IMR-90 (cell line): Measurements from ENCODE around the gene MTCL3.

ENCODE experiments used
- ATAC-seq: fragments of 200-7000 bp; cut with Tn5 transposase; 2 replicates; pipeline ENCODE4 v1.9.1; 2020; ENCODE audit warnings: low read depth, mild to moderate bottlenecking, moderate library complexity
- BruUV-seq: library from RNA; stranded (reverse); fragments of 400-500 nt; replicated peaks from 2 replicates; lab custom pipeline; 2021; lab: Mats Ljungman, UMichigan
- CTCF ChIA-PET: fragments of 300-600 bp; formaldehyde crosslinking; extraction: SDS; loops from one replicate; lab custom pipeline; 2021; ENCODE audit warnings: antibody characterized with exemption; lab: Yijun Ruan, JAX
- POLR2A ChIA-PET: fragments of 300-600 bp; sonication (Branson Sonifier 250); formaldehyde crosslinking; loops from one replicate; lab custom pipeline; 2022; ENCODE audit warnings: antibody characterized with exemption; ENCODE audit not compliant: unreplicated experiment; lab: Charles Lee
- DNase-seq: peaks from one replicate; pipeline ENCODE4 v3.0.0; 2013
- H2AFZ ChIP-seq: replicated peaks from 2 replicates; pipeline ENCODE3; 2013; ENCODE audit warnings: low read length, mild to moderate bottlenecking; ENCODE audit not compliant: poor library complexity
- H2AK5ac ChIP-seq: 2 replicates; pipeline ENCODE4 v1.6.1; 2013; ENCODE audit warnings: low read depth, low read length, inconsistent platforms
- H2AK9ac ChIP-seq: replicated peaks from 2 replicates; pipeline ENCODE3; 2013; ENCODE audit warnings: mild to moderate bottlenecking, low read depth, low read length, moderate library complexity; ENCODE audit not compliant: poor library complexity
- H2BK120ac ChIP-seq: 2 replicates; pipeline ENCODE4 v1.6.1; 2013; ENCODE audit warnings: low read depth, low read length, inconsistent platforms
- H2BK15ac ChIP-seq: 3 replicates; pipeline ENCODE4 v1.6.1; 2013; ENCODE audit warnings: low read depth, low read length, inconsistent platforms
- H2BK20ac ChIP-seq: 2 replicates; pipeline ENCODE4 v1.6.1; 2013; ENCODE audit warnings: low read depth, mild to moderate bottlenecking, inconsistent platforms, low read length, moderate library complexity
- H2BK5ac ChIP-seq: 2 replicates; pipeline ENCODE4 v1.6.1; 2013; ENCODE audit warnings: mild to moderate bottlenecking, low read depth, low read length, inconsistent platforms; ENCODE audit not compliant: poor library complexity, severe bottlenecking
- H3K14ac ChIP-seq: replicated peaks from 2 replicates; pipeline ENCODE4 v1.6.1; 2013; ENCODE audit warnings: low read depth, low read length, inconsistent platforms
- H3K18ac ChIP-seq: 2 replicates; pipeline ENCODE4 v1.6.1; 2013; ENCODE audit warnings: low read depth, low read length, control low read depth
- H3K23ac ChIP-seq: 2 replicates; pipeline ENCODE4 v1.6.1; 2013; ENCODE audit warnings: low read depth, low read length, inconsistent platforms
- H3K27ac ChIP-seq: 2 replicates; pipeline ENCODE4 v1.5.1; 2013; ENCODE audit warnings: mild to moderate bottlenecking, control low read depth, low read length; ENCODE audit not compliant: insufficient read depth
- H3K27me3 ChIP-seq: 2 replicates; pipeline ENCODE4 v1.6.1; 2013; ENCODE audit warnings: low read length; ENCODE audit not compliant: control insufficient read depth, insufficient read depth
- H3K36me3 ChIP-seq: 2 replicates; pipeline ENCODE4 v1.6.1; 2013; ENCODE audit warnings: low read length, mixed read lengths; ENCODE audit not compliant: control insufficient read depth, insufficient read depth
- H3K4ac ChIP-seq: 2 replicates; pipeline ENCODE4 v1.6.1; 2013; ENCODE audit warnings: low read depth, low read length, inconsistent platforms
- H3K4me1 ChIP-seq: 2 replicates; pipeline ENCODE4 v1.6.1; 2013; ENCODE audit warnings: low read length, mixed read lengths; ENCODE audit not compliant: control insufficient read depth, insufficient read depth
- H3K4me2 ChIP-seq: 2 replicates; pipeline ENCODE4 v1.6.1; 2013; ENCODE audit warnings: low read depth, mild to moderate bottlenecking, control low read depth, low read length, moderate library complexity
- H3K4me3 ChIP-seq: 2 replicates; pipeline ENCODE4 v1.5.1; 2013; ENCODE audit warnings: low read depth, mild to moderate bottlenecking, control low read depth, low read length, moderate library complexity; ENCODE audit not compliant: insufficient read depth
- H3K56ac ChIP-seq: 2 replicates; pipeline ENCODE4 v1.6.1; 2013; ENCODE audit warnings: low read length, inconsistent platforms; ENCODE audit not compliant: insufficient read depth; ENCODE audit errors: extremely low read depth
- H3K79me1 ChIP-seq, 2 experiments: 2 replicates each; pipeline ENCODE4 v1.6.1; 2013; ENCODE audit warnings: low read length in 2 of 2, inconsistent platforms in 1 of 2, low read depth in 1 of 2
- H3K9ac ChIP-seq: 2 replicates; pipeline ENCODE4 v1.6.1; 2013; ENCODE audit warnings: low read depth, low read length, control low read depth
- H3K9me1 ChIP-seq: 2 replicates; pipeline ENCODE4 v1.6.1; 2013; ENCODE audit warnings: low read length, inconsistent platforms; ENCODE audit not compliant: insufficient read depth
- H3K9me3 ChIP-seq: 2 replicates; pipeline ENCODE4 v1.6.1; 2013; ENCODE audit warnings: low read length; ENCODE audit not compliant: control insufficient read depth, insufficient read depth
- H4K20me1 ChIP-seq: 2 replicates; pipeline ENCODE4 v1.6.1; 2013; ENCODE audit warnings: low read length, inconsistent platforms; ENCODE audit not compliant: insufficient read depth
- H4K5ac ChIP-seq: 2 replicates; pipeline ENCODE4 v1.6.1; 2013; ENCODE audit warnings: mild to moderate bottlenecking, low read depth, low read length, control low read depth
- H4K8ac ChIP-seq, 2 experiments: 2 replicates each; pipeline ENCODE4 v1.6.1; 2013; ENCODE audit warnings: low read depth in 2 of 2, low read length in 2 of 2, control low read depth in 1 of 2, inconsistent platforms in 1 of 2
- H4K91ac ChIP-seq: 2 replicates; pipeline ENCODE4 v1.6.1; 2013; ENCODE audit warnings: low read depth, low read length, inconsistent platforms; ENCODE audit not compliant: insufficient read depth
- MAFK ChIP-seq: IDR thresholded peaks from 2 replicates; pipeline ENCODE4 v1.6.1; 2012; ENCODE audit warnings: low read depth, low read length, improper control_type of control experiment
- SMC3 ChIP-seq: fragments of 150-350 bp; IDR thresholded peaks from 2 replicates; pipeline ENCODE4 v1.6.1; 2016; ENCODE audit warnings: low read depth, mild to moderate bottlenecking, antibody characterized with exemption, low read length, moderate library complexity
- WGBS, 2 experiments: methylation state at CpG; one replicate each; pipeline versions ENCODE4 v1.1.5 to v1.1.7; 2013; ENCODE audit warnings: missing lambda C conversion rate in 2 of 2; ENCODE audit not compliant: insufficient read length in 1 of 2; ENCODE audit errors: extremely low coverage in 2 of 2; 5-methylcytosine and 5-hydroxymethylcytosine counted together
- dilution Hi-C: fragments of 300-500 bp; cut with HindIII; formaldehyde crosslinking; loops from one replicate; pipeline ENCODE4 v1.14.3; 2018; ENCODE audit warnings: low sequenced_read_pairs; ENCODE audit not compliant: unreplicated experiment
- in situ Hi-C: fragments of 300-500 bp; cut with MboI; formaldehyde crosslinking; loops from 3 replicates; pipeline ENCODE4 v1.14.3; 2019; ENCODE audit warnings: low sequenced_read_pairs, inconsistent platforms, mixed read lengths
- intact Hi-C: fragments of 100-400 bp; cut with micrococcal nuclease; formaldehyde crosslinking; loops from 2 replicates; pipeline ENCODE4 v1.10.0; 2022
- TF ChIP-seq, protein P1 (sequence below): fragments of 150-350 bp; IDR thresholded peaks from 2 replicates; pipeline ENCODE4 v1.6.1; 2016; ENCODE audit warnings: low read depth, mild to moderate bottlenecking, low read length, moderate library complexity, borderline replicate concordance

Gene MTCL3

DNA sequence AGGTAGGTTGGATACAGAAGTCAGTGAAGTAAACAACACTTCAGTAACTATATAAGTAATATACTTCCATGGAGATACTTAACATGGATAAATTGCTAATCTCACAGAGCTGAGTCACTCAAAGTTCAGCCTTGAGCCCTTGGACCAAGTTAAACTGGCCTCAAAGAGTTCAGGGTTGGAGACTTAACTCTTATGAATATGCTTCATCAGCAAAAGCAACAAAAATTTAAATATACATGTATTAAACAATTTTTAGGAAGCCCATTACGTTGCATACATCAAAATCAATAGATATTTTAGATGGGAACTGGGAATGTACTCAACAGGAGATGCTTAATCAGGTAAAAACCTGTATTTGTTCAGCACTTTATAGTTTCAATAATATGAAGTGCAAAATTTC is 12.2 kb downstream of the MTCL3 start:
- POLR2A ChIA-PET: no interaction called here
- CTCF ChIA-PET: no interaction called here

More for the DNA sequence above, 12.2 kb downstream of the MTCL3 start:
- Histone ChIP-seq H3K27me3 (no peaks in the 10 kb centered on the region), H4K8ac (no peak overlapping the region), H2AFZ (no peak overlapping the region), H3K27ac (no peak overlapping the region), H4K5ac (no peak overlapping the region), H3K23ac (no peak overlapping the region), H4K91ac (no peak overlapping the region), H2AK5ac (no peak overlapping the region), H3K4me2 (no peak overlapping the region), H3K56ac (no peak overlapping the region), H2BK20ac (no peak overlapping the region), H2BK5ac (no peak overlapping the region), H2AK9ac (no peak overlapping the region), H2BK15ac (no peak overlapping the region), H4K20me1 (no peaks in the 10 kb centered on the region), H2BK120ac (no peak overlapping the region), H3K9ac (no peak overlapping the region), H3K4ac (no peak overlapping the region), H3K18ac (no peak overlapping the region), H3K14ac (no peak overlapping the region), H3K79me1 (no peaks in the 10 kb centered on the region; a peak in 1 of 4 replicates), H3K9me3 (no peaks in the 10 kb centered on the region), H3K9me1 (no peaks in the 10 kb centered on the region), H3K4me3 (no peak overlapping the region), H3K4me1 (no peaks in the 10 kb centered on the region), H3K36me3 (no peaks in the 10 kb centered on the region)
- intact Hi-C loops (no loop called here), dilution Hi-C loops (no loop called here), in situ Hi-C loops (no loop called here)
- DNase-seq (no peak), ATAC-seq (no peak)
- no CpG with 5 or more reads among the region's 1 CpG for WGBS, 2 experiments
- TF ChIP-seq SMC3: no peak
- TF ChIP-seq, protein P1, sequence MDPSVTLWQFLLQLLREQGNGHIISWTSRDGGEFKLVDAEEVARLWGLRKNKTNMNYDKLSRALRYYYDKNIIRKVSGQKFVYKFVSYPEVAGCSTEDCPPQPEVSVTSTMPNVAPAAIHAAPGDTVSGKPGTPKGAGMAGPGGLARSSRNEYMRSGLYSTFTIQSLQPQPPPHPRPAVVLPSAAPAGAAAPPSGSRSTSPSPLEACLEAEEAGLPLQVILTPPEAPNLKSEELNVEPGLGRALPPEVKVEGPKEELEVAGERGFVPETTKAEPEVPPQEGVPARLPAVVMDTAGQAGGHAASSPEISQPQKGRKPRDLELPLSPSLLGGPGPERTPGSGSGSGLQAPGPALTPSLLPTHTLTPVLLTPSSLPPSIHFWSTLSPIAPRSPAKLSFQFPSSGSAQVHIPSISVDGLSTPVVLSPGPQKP: no peak
- peak; percentile 85 for TF ChIP-seq MAFK
- BruUV-seq: no TSS peak
